CMK (cell line): ENCODE measurements around the gene ATP11A.
"Not testable (repeated sequence)": the region's sequence is repeated elsewhere in the genome, so short reads cannot be mapped to it uniquely, and the experiment has no call there.

Experiments used
- DNase-seq: peaks from one replicate; pipeline ENCODE4 v3.0.0-alpha.2; 2010; ENCODE audit warnings: low read depth

ATP11A gene

DNA sequence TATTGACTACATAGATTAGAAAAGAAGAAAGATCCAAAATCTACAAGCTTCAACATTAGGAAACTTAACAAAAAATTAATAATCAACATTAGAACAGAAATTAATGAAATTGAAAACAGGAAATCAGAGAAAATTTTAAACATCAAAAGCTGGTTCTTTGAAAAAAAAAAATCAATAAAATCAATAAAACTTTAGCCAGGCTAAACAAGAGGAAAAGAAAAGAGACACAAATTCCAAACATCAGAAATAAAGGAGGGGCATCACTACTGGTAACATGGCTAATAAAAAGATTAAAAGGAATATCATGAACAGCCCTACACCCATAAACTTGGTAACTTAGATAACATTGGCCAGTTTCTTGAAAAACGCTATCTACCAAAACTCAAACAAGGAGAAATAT, 110.2 kb downstream of the ATP11A start:
- no peak for DNase-seq

DNA sequence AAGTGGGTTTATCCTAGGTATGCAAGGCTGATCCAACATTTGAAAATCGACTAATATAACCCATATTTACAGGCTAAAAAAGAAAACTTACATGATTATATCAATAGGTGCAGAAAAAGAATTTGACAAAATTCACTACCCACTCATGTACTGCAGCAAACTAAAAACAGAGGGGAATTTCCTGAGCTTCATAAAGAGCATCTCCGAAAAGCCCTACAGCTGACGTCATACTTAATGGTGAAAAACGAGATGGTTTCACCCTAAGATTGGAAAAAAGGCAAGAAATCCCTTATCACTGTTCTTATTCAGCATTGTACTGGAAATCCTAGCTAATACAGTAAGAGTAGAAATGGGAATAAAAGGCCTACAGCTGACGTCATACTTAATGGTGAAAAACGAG, 111.0 kb downstream of the ATP11A start:
- not testable (repeated sequence) for DNase-seq

DNA sequence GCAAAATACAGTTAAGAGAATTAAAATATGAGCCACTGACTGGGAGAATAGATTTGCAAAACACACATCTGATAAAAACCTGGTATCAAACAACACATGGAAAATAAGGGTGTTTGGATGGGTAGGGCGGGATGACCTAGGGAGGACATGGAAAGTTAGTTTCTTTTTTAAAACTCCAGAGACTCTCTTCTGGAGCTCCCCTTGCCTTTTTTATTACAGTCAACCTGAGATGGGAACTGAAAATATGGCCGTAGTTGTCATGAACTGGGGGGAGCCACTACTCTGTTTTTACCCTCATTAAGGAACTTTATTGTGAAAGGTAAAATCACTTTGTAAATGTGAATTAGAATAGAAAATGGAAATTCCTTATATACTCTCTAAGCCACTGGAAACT, 113.0 kb downstream of the ATP11A start:
- no peak for DNase-seq

DNA sequence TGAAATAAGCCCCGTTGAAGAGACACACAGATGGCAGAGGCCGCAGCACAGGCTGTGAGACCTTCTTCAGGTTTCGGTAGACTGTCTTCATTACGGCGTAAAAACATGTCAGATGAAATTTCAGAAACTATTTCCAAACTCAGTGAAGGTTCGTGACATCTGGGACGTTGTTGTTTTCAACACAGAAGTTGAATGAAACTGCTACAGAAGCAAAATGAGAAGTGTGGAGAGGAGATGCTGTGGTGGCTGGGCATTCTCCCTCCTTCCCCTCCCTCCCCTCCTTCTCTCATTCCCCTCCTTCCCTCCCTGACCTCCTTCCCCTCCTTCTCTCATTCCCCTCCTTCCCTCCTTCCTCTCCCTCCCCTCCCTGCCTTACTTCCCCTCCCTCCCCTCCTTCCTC, 113.6 kb downstream of the ATP11A start:
- no peak for DNase-seq

DNA sequence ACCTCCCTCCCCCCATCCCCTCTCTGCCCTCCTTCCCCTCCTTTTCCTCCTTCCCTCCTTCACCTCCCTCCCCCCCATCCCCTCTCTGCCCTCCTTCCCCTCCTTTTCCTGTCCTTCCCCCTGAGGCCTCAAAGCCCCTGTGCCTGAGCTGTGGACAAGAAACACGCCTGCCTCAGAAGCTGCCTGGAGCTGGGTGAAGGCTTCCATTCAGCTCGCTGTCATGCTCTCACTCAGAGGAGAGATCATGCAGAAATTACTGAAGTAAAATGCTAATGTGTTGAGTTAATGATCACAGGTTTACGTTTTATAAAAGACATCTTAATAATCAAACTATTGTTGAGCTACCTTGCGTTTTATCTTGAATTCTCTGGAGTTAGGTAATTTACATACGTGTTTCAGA, 114.5 kb downstream of the ATP11A start:
- peak; percentile 26 for DNase-seq

DNA sequence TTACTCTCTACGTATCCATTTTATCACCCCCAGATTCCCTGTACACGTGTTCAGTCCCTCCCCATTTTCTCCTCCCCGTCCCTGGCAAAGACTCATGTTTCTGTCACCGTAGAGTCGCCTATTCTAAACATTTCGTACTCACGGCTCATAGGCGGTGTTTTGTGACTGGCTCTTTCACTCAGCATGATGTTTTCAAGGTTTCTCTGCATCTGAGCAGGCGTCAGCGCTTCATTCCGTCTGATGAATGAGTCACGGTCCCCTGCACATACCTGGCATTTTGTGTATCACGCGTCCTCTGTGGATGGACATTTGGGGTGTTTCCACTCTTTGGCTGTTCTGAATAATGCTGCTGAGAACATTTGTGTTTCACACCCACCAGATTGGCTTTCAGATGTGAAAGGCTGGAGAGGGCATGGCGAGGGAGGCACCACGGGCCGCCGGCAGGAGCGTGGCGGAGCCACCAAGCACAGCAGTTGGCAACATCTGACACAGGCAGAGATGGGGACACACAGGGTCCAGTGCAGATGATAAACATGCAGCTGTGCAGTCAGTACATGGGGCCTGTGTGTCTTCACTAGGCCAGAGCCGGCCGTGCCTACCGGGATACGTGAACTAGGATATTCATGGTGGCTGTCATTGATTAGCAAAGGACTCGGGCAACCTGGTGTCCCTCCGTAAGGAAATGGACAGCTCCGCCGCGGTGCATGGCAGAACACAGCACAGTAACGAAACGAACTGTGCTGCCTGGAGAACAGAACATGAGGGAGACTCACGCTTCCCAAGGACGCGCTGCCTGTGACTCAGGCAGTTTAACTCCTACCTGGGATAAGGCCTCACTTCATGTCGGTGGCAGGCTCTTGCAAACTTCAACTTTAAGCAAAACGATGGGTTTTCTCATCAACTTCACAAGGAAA, 117.2 kb downstream of the ATP11A start:
- DNase-seq: no peak

DNA sequence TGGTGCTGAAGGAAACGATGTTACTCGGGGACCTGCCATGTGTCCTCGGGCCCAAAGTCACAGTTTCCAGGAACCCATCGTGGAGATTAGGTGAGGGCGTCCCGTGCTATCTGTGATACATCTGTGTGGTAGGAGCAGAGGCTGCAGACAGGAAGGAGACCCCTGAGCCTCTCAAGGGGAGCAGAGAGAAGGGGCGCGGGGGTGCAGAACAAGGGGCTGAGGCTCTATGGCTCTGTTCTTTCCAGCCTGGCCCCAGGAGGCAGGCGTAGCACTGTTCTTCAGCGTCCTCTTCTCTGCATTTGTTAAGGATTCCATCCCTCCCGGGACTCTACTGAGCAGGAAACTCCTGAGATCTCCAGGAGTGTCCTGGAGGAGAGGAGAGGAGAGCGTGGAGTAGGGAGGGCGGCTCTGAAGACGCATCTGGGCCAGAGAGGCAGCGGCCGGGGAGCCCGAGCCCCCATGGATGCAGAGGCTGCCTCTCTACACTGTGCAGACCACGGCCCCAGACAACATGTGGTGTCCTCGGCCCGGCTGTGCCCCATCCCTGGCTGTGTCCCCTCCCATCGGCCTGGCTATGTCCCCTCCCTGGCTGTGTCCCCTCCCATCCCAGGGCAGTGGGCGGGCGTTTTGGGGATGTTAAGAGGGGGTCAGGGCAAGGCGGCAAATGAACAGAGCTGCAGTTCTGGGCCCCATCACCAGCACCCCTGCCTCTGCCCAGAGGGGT, 118.0 kb downstream of the ATP11A start:
- DNase-seq: no peak

DNA sequence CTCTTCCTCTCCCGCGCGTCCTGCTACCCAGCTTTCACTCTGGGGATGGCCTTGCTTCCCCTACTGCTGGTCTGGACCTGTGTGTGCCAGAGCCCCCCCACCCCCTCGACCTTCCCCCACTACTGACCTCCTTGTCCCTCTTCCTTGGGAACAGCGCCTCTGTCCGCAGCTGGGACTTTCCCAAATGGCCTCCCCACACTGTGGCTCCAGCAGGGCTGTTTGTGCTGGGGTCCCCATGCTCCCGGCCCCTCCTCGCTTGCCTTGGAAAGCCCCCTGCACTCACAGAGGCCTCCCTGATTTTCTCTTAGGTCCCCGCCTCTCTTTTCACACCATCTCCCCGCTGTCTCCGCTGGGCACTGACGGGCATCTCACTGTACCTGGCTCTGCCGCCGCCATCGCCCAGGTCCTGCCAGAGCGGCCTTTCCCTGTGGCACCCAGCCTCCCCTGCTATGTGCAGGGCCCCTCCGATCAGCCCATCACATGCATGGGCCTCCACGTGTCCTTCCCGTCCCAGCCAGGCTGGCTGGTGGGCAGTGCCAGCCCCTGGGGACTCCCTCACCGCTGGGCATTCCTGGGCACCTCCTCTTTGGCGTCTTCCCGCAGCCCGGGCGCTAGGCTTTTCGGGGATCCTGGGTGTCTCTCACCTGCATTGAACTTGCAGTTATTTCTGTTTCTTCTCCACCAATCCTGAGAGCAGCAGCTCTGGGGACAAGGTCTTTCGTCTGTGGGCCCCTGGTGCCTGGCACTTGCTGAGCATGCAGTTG, 118.7 kb downstream of the ATP11A start:
- no peak for DNase-seq

DNA sequence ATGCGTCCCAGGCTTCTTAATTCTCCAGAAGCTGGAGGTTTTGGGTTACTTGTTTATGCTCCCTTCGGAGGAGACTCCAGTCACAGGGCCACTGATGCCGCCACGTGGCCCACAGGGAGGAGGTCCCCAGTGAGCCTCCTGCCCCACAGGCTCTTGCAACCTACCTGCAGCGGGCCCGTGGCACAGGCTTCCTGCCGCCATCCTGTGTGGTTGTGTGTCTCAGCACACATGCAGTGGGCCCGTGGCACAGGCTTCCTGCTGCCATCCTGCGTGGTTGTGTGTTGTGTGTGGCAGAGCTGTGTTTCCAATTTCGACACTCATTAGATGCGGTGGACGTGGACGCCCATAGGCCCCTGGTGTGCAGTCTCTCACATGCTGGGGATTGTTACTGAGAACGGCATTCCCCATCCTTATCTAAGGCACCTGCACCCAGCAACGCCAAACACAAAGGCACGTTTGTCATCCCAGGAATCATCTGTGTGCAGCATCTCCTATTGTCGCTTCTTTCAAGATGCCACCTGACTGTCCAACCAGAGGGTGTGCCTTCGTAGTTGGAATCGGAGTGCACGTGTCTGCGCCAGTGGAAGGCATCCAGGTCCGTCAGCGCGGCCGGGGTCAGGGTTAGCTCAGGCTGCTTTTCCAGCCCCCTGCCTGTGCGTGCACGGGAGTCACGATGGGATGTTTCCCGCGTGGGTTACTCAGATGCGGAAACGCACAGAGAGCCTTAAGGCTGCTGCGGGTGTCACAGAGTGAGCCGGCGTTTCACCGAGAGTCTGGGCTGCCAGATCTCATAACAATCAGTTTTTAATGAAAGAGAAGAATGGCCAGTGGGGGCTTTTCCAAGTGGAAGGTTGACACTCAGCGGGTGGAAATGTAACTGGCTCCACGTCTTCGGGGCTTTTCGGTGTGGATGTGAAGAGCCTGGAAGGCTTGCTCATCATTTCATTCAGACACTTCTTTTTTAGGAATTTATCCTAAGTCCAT, 119.8 kb downstream of the ATP11A start:
- DNase-seq: no peak

DNA sequence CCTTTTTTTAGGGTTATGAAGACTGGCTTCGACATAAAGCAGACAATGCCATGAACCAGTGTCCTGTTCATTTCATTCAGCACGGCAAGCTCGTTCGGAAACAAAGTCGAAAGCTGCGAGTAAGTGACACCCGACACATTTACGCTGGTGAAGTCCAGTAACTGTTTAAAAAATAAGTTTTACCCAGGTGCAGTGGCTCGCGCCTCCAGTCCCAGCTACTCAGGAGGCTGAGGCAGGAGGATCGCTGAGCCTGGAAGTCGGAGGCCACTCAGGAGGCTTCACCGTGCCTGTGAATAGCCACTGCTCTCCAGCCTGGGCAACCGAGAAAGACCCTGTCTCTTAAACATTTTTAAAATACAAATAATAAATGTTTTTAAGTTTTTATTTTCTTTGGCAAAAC, 120.8 kb downstream of the ATP11A start:
- DNase-seq: no peak

DNA sequence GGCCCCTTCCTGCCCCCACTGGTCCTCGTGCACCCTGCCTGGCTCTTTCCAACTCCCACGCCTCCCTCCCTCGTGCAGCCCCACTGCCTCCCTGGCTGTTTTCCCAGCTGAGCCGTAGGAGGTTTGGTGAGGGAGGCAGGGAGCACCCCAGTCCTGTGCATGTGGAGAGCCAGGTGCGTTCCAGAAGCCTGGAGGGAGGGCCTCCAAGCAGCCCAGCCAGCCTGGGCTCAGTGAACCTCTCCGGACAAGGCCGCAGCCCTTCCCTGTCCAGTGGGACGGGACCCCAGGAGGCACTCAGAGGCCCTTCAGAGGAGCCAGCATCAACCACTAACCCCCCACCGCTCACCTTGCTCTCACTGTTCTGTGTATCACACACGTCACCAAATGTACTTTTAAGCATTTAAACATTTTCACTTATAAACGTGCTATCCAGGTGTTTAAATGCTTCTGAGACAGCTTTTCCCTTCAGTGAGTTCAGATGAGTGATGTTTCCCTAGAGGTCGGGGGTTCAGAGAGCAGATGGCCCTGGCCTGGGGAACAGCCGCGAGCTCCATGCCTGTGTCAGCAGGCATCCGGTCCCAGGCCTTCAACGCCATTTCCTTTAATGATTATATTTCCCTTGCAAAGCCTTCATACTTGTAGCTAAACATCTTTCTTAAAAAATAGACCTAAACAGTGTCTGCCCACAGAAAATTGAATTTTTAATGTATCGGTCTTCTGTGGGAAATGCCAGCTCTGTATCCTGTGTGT, 122.6 kb downstream of the ATP11A start:
- no peak for DNase-seq

DNA sequence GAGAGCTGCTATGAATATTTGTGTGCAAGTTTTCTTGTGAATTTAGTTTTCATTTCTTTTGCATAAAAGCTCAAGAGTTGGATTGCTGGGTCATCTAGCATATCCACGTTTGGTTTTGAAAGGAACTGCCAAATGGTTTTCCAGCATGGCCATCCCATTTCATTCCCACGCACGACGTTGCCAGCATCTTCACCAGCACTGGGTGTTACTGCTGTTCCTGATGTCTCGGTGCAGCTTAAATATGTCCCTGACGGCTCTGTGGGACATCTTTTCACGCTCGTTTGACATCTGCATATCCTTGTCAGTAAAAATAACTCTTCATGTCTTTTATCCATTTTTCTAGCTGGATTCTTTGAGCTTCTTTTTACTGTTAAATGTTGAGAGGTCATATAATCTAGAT, 123.7 kb downstream of the ATP11A start:
- no peak for DNase-seq

DNA sequence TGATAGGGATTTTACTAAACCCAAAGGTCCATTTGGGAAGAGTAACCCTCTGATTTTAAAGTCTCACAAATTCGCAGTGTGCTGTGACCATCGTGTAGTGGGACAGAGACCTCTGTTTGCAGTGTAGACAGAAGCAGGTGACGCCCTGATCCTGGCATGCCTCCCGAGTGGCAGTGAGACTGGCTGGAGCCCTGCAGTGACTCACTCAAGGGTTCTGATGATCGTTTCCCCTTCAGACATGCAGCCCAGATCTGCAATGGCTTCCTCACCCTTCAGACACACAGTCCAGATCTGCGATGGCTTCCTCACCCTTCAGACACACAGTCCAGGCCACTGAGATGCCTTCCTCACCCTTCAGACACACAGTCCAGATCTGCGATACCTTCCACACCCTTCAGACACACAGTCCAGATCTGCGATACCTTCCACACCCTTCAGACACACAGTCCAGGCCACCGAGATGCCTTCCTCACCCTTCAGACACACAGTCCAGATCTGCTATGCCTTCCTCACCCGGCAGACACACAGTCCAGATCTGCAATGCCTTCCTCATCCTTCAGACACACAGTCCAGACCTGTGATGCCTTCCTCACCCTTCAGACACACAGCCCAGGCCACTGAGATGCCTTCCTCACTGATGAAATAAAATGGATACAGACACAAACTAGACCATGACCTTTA, 125.2 kb downstream of the ATP11A start:
- DNase-seq: no peak

DNA sequence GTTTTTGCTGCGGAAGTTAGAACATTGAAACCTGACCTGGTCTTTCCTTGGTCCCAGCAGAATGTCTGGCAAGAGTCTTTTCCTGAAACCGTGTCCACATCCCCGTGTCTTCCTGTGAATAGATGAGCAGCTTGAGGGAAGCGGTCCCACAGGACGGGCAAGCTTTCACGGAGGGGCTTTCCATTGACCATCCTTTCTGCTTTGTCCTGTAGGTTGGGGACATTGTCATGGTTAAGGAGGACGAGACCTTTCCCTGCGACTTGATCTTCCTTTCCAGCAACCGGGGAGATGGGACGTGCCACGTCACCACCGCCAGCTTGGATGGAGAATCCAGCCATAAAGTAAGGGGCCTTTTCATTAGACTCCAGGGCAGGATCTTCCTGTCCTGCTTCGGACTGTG, 126.0 kb downstream of the ATP11A start:
- DNase-seq: no peak

DNA sequence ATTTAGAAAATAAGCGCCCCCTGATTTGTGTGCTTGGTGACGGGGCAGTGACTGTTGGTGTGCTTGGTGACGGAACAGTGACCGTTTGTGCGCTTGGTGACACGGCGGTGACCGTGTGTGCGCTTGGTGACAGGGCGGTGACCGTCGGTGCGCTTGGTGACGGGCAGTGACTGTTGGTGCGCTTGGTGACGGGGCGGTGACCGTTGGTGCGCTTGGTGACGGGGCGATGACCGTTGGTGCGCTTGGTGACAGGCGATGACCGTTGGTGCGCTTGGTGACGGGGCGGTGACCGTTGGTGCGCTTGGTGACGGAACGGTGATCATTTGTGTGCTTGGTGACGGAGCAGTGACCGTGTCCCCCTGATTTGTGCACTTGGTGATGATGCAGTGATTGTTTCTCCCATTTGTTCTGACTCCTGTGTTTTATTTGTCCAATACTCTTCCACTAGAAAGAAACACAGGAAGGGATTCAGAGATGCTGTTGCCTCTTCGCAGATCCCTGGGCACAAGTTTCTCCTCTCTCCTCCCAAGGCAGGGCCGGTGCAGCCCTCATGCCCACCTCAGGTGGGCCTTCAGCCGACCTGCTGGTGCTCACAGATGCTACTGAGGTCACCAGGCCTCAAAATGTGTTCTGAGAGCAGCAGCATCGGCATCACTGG, 128.3 kb downstream of the ATP11A start:
- DNase-seq: no peak

DNA sequence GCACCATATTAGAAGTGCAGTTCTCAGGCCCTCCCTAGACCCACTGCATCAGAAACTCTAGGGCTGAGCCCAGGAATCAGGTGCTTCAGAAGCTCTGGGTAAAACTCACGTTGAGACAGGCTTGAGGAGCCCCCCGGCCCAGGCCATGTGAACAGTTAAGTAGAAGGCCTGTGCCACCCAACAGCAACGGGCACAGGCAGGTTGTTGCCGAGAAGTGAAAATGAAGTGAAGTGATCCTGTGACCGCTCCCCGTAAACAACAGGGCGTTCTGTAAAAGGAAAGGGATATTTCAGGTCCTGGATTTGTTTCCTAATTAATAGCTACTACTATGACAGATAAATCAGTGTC, 128.8 kb downstream of the ATP11A start:
- no peak for DNase-seq

DNA sequence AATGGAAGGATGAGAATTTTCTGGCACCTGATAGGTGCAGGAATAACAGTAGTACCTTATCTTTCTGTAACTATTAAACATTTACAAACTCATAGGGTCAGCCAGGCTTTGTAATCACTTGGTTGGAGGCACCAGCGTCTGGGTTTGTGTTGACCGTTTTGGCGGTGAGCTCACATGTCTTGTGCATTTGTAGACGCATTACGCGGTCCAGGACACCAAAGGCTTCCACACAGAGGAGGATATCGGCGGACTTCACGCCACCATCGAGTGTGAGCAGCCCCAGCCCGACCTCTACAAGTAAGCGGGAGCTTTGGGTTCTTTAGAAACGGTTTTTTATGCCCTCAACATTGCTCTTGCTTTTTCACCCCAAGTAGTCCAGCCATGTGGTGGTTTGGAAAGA, 129.3 kb downstream of the ATP11A start:
- DNase-seq: no peak

DNA sequence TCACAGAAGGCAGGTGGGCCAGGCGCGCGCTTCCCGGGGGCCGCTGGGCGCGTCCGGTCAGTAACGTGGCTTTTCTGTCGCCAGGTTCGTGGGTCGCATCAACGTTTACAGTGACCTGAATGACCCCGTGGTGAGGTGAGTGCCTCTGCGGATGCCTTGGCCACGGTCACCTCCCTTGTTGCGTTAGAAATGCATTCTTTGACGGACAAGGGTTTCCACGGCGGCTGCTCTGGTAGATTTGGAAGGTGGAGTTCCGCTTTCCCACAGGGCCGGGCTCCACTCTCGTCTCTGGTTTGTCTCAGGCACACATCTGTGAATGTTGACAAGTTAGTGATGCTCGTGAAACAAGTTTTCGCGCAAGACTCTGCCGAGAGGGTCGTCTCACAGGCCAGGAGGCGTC, 130.0 kb downstream of the ATP11A start:
- no peak for DNase-seq

DNA sequence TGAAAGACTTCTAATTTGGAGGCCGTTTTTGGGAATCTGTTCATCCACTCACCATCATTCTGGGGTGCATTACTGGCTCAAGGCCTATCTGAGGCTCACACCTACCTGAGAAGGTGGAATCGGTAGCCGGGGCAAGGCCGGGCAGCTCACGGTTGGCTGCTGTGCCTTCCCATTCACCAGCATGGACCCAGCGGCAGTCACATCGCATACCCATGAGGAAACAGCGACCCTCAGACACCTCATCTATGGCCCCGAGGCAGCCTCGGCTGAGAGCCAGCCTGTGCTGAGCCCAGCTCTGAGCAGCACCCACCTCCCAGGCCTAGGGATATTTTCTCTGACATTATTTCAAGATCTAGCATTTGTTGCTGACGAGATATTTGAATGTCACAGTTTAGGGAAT, 130.5 kb downstream of the ATP11A start:
- no peak for DNase-seq
